A673 (cell line): ENCODE data around the gene RICTOR. TPM values are rescaled to one million over a fixed set of nuclear protein-coding genes. Genes with fewer than 3 reads are reported as not detected.

Experiments used
- BruUV-seq: library from RNA; stranded (reverse); fragments of 400-500 nt; replicated peaks from 2 replicates; lab custom pipeline; 2021; lab: Mats Ljungman, UMichigan
- CTCF ChIA-PET: fragments of 300-600 bp; sonication (Branson Sonifier 250); formaldehyde crosslinking; loops from one replicate; lab custom pipeline; 2022; ENCODE audit warnings: antibody characterized with exemption; lab: Charles Lee
- POLR2A ChIA-PET: fragments of 300-600 bp; sonication (Branson Sonifier 250); formaldehyde crosslinking; loops from one replicate; lab custom pipeline; 2022; ENCODE audit warnings: antibody characterized with exemption; ENCODE audit not compliant: low non-redundant PET; lab: Charles Lee
- DNase-seq: peaks from one replicate; pipeline ENCODE4 v3.0.0-alpha.2; 2015; ENCODE audit warnings: low spot score
- H3K27ac ChIP-seq: fragments of 200-600 bp; sonication (generic); 2 replicates; pipeline ENCODE4 v1.5.1; 2016; ENCODE audit warnings: mixed run types, low read depth, mild to moderate bottlenecking, mixed read lengths, antibody characterized with exemption, low read length; ENCODE audit not compliant: poor library complexity, severe bottlenecking
- H3K27me3 ChIP-seq: fragments of 200-600 bp; sonication (generic); replicated peaks from 2 replicates; pipeline ENCODE4 v1.6.1; 2017; ENCODE audit warnings: mixed run types, low read depth, mild to moderate bottlenecking, mixed read lengths, antibody characterized with exemption, low read length; ENCODE audit not compliant: insufficient read depth, poor library complexity
- H3K36me3 ChIP-seq: fragments of 200-600 bp; sonication (generic); 2 replicates; pipeline ENCODE4 v1.6.1; 2016; ENCODE audit warnings: mixed run types, mild to moderate bottlenecking, mixed read lengths, antibody characterized with exemption, low read length; ENCODE audit not compliant: insufficient read depth, poor library complexity, severe bottlenecking
- H3K4me1 ChIP-seq: fragments of 200-600 bp; sonication (generic); 2 replicates; pipeline ENCODE4 v1.6.1; 2017; ENCODE audit warnings: mixed run types, mild to moderate bottlenecking, mixed read lengths, antibody characterized with exemption, low read length; ENCODE audit not compliant: insufficient read depth, poor library complexity, severe bottlenecking
- H3K4me3 ChIP-seq: fragments of 200-600 bp; sonication (generic); 2 replicates; pipeline ENCODE4 v1.5.1; 2016; ENCODE audit warnings: low read depth, mixed run types, mild to moderate bottlenecking, mixed read lengths, low read length; ENCODE audit not compliant: poor library complexity, severe bottlenecking
- H3K9me3 ChIP-seq: fragments of 200-600 bp; sonication (generic); 2 replicates; pipeline ENCODE4 v1.6.1; 2016; ENCODE audit warnings: mixed run types, low read depth, mild to moderate bottlenecking, mixed read lengths, antibody characterized with exemption, low read length; ENCODE audit not compliant: poor library complexity, severe bottlenecking
- EZH2 ChIP-seq: fragments of 200-600 bp; sonication (generic); IDR thresholded peaks from 2 replicates; pipeline ENCODE4 v1.6.1; 2017; ENCODE audit warnings: borderline replicate concordance, low read depth, mild to moderate bottlenecking, mixed read lengths, antibody characterized with exemption, low read length; ENCODE audit not compliant: poor library complexity, severe bottlenecking
- intact Hi-C: fragments of 100-400 bp; cut with micrococcal nuclease; formaldehyde crosslinking; loops from one replicate; pipeline ENCODE4 v1.10.0; 2022; ENCODE audit not compliant: unreplicated experiment
- total RNA-seq: library from RNA; stranded (reverse); gene quantifications from 2 replicates; pipeline ENCODE4 v1.2.3, GENCODE V29; 2021
- TF ChIP-seq, protein P1 (sequence below): fragments of 300-800, 200-600 bp; sonication (generic); conservative IDR thresholded peaks from 2 replicates; pipeline ENCODE4 v1.5.1; 2017; ENCODE audit warnings: low read depth, mild to moderate bottlenecking, antibody characterized with exemption, low read length, moderate library complexity, mixed read lengths

The RICTOR gene
- total RNA-seq, 1 experiment from 2014 or later, result 23.3 TPM

DNA sequence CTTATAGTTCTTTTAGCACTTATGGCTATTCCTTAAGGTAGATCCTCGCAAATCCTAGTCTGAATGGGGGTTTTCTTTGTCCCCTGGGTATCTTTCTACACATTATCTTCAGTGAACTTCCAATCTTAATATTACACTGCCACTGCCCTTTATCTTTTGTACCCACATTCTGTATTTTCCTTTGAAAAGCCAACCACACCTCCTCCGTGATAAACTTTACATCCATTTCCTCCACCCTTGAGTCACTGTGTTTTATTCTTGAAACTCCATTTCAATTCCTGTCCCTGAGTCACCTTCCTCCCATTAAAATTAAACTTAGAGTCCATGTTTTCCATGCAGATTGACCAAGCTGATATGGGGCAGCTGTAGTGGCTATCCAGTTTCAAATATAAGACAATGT lies 43.2 kb upstream of the RICTOR start:
- no peaks in the 10 kb centered on the region for H3K9me3 ChIP-seq
- no peaks in the 10 kb centered on the region for H3K4me1 ChIP-seq
- H3K27me3 ChIP-seq, result peaks cover 32% of the 10 kb centered on the region
- H3K36me3 ChIP-seq, result no peaks in the 10 kb centered on the region
- POLR2A ChIA-PET, result no interaction called here
- intact Hi-C loops, result no loop called here
- H3K4me3 ChIP-seq, result no peak overlapping the region
- no peak for DNase-seq
- no peak overlapping the region for H3K27ac ChIP-seq
- no TSS peak for BruUV-seq
- TF ChIP-seq EZH2, result no peak
- TF ChIP-seq, protein P1, sequence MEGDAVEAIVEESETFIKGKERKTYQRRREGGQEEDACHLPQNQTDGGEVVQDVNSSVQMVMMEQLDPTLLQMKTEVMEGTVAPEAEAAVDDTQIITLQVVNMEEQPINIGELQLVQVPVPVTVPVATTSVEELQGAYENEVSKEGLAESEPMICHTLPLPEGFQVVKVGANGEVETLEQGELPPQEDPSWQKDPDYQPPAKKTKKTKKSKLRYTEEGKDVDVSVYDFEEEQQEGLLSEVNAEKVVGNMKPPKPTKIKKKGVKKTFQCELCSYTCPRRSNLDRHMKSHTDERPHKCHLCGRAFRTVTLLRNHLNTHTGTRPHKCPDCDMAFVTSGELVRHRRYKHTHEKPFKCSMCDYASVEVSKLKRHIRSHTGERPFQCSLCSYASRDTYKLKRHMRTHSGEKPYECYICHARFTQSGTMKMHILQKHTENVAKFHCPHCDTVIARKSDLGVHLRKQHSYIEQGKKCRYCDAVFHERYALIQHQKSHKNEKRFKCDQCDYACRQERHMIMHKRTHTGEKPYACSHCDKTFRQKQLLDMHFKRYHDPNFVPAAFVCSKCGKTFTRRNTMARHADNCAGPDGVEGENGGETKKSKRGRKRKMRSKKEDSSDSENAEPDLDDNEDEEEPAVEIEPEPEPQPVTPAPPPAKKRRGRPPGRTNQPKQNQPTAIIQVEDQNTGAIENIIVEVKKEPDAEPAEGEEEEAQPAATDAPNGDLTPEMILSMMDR, result no peak
- CTCF ChIA-PET, result no interaction called here

DNA sequence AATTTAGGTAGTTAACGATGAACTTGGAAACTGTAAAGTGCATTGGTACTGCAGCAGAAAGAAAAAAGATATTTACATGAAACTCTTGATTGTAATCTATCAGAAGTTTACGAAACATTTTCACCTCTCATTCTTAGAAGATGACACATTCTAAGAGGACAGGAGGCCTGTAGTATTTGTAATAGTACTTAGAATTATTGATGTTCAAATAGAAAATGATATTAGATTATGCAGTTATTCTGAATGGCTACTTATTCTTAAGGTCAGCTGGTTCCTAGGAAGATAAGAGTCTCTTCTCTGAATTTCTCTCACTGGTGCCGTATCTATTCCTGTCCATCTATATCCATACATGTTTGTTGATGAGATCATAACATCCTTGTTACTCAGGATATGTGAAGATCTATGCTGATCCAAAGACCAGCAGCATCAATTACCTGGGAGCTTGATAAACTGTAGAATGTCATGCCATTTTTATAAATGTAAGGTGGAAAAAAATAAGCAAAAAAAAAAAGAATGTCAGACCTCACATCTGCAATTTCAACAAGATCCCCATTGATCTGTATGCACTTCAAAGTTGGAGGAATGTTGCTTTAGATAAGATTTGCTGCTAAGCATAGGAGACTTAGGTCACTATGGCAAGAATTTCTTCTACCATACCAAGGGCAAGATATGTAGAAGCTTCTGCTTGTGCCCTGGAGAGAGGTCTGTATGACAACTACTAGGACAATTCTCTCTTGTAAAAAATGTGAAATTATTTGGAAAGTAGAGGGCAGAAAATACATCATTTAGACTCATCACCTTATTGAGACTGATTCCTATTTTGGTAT lies 42.4 kb upstream of the RICTOR start:
- intact Hi-C loops, result no loop called here
- Histone ChIP-seq H3K4me1 (no peaks in the 10 kb centered on the region), H3K9me3 (no peaks in the 10 kb centered on the region), H3K4me3 (no peak overlapping the region), H3K27ac (no peak overlapping the region), H3K36me3 (no peaks in the 10 kb centered on the region), H3K27me3 (peaks cover 24% of the 10 kb centered on the region)
- TF ChIP-seq, protein P1, result no peak
- no peak for TF ChIP-seq EZH2
- BruUV-seq, result no TSS peak
- no peak for DNase-seq
- ChIA-PET CTCF (no interaction called here), POLR2A (interaction anchor here (0.6 kb wide), 1 partner anchor 1738 kb away, joined by 4 read pairs; the partner anchor contains the start of gene WDR70)

DNA sequence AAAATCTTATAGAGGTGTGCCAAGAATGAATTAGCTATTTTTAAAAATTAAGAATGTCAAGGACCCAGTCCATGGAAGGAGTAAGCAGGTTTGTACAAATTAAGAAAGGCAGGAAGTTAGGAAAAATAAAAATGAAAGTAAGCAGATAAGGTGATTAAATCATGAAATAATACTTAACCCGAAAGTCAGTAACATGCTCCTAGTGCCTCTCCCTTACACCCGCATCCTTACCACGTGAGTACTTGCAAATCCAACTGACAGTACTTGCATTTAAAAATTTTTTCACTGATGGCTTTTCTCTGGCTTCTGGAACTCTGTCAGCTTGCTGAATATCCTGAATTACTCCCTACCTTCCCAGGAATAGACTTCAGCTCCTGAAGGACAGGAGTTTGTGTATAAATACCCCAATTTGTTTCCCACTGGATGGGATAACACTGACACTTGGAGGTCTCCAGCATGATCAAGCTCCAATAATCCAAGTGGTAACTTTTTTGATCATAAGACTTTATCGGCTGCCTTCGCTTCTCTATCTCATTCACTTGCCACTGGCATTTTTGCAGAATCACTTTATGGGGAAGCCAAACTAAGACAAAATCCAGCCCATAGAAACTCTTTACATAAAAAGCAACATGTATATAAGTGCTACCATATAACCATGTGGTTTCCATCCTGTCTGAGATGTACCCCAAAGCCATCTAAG lies 41.6 kb upstream of the RICTOR start:
- H3K4me3 ChIP-seq, result no peak overlapping the region
- TF ChIP-seq EZH2, result no peak
- no peak for DNase-seq
- H3K27ac ChIP-seq, result no peak overlapping the region
- no TSS peak for BruUV-seq
- no peaks in the 10 kb centered on the region for H3K9me3 ChIP-seq
- ChIA-PET POLR2A (interaction anchor here (0.6 kb wide), 1 partner anchor 1737 kb away, joined by 4 read pairs; the partner anchor contains the start of gene WDR70), CTCF (no interaction called here)
- no peaks in the 10 kb centered on the region for H3K36me3 ChIP-seq
- H3K4me1 ChIP-seq, result no peaks in the 10 kb centered on the region
- intact Hi-C loops, result no loop called here
- peaks cover 17% of the 10 kb centered on the region for H3K27me3 ChIP-seq
